ENCODE results near the gene FAM110D.

The FAM110D gene

GRCh38 chr1:26166719-26167281 is 7.9 kb downstream of the FAM110D start:
- H3K9me3 ChIP-seq (ENCODE audit: control insufficient read depth in 2 of 2, low read length in 2 of 2): no peaks in the 10 kb centered on the region
- no peak overlapping the region for H3K4me3 ChIP-seq (ENCODE audit: low read length in 2 of 2)
- H3K27ac ChIP-seq (ENCODE audit: low read length): no peak overlapping the region
- no peaks in the 10 kb centered on the region for H3K27me3 ChIP-seq (ENCODE audit: control insufficient read depth in 1 of 2, insufficient read depth in 2 of 2, low read length in 2 of 2)
- no peak overlapping the region for H3K9ac ChIP-seq (ENCODE audit: low read length in 2 of 2)
- peaks cover 0 to 2% of the 10 kb centered on the region in 2 donors for H3K36me3 ChIP-seq (ENCODE audit: control insufficient read depth in 2 of 2, insufficient read depth in 2 of 2, low read length in 2 of 2)
- peaks cover 29% of the 10 kb centered on the region for H3K4me1 ChIP-seq (ENCODE audit: control insufficient read depth, insufficient read depth, low read length)

GRCh38 chr1:26168410-26169197 is 9.7 kb downstream of the FAM110D start, which contains the start of gene C1orf232:
Gene C1orf232, minus strand, starts transcription at chr1:26168963. Its CDS starts 464 bp downstream, at chr1:26168499.
- Histone ChIP-seq H3K27ac (ENCODE audit: low read length) (peak within 1 kb of the TSS; percentile 64), H3K9ac (ENCODE audit: low read length in 2 of 2) (peak within 1 kb of the TSS; percentile 89 to 95), H3K4me1 (ENCODE audit: control insufficient read depth, insufficient read depth, low read length) (peaks cover 26% of the 10 kb centered on the region), H3K9me3 (ENCODE audit: control insufficient read depth in 2 of 2, low read length in 2 of 2) (no peaks in the 10 kb centered on the region), H3K27me3 (ENCODE audit: control insufficient read depth in 1 of 2, insufficient read depth in 2 of 2, low read length in 2 of 2) (no peaks in the 10 kb centered on the region), H3K36me3 (ENCODE audit: control insufficient read depth in 2 of 2, insufficient read depth in 2 of 2, low read length in 2 of 2) (peaks cover 0 to 2% of the 10 kb centered on the region in 2 donors), H3K4me3 (ENCODE audit: low read length in 2 of 2) (peak within 1 kb of the TSS; percentile 88 to 94)

- Histone ChIP-seq H3K4me1 (ENCODE audit: control insufficient read depth, insufficient read depth, low read length) (peaks cover 23% of the 10 kb centered on the region), H3K4me3 (ENCODE audit: low read length in 2 of 2) (peak overlapping the region; percentile 88 to 94), H3K36me3 (ENCODE audit: control insufficient read depth in 2 of 2, insufficient read depth in 2 of 2, low read length in 2 of 2) (peaks cover 0 to 2% of the 10 kb centered on the region in 2 donors), H3K9ac (ENCODE audit: low read length in 2 of 2) (peak overlapping the region; percentile 21 to 95), H3K27ac (ENCODE audit: low read length) (peak overlapping the region; percentile 64), H3K9me3 (ENCODE audit: control insufficient read depth in 2 of 2, low read length in 2 of 2) (no peaks in the 10 kb centered on the region), H3K27me3 (ENCODE audit: control insufficient read depth in 1 of 2, insufficient read depth in 2 of 2, low read length in 2 of 2) (no peaks in the 10 kb centered on the region)
Observed at GRCh38 chr1:26169198-26169554, 10.3 kb downstream of the FAM110D start.

- peaks cover 18% of the 10 kb centered on the region for H3K4me1 ChIP-seq (ENCODE audit: control insufficient read depth, insufficient read depth, low read length)
- peak within 1 kb of the TSS; percentile 88 to 94 for H3K4me3 ChIP-seq (ENCODE audit: low read length in 2 of 2)
- H3K36me3 ChIP-seq (ENCODE audit: control insufficient read depth in 2 of 2, insufficient read depth in 2 of 2, low read length in 2 of 2): peaks cover 0 to 2% of the 10 kb centered on the region in 2 donors
- H3K9ac ChIP-seq (ENCODE audit: low read length in 2 of 2): peak within 1 kb of the TSS; percentile 89 to 95
- H3K9me3 ChIP-seq (ENCODE audit: control insufficient read depth in 2 of 2, low read length in 2 of 2): no peaks in the 10 kb centered on the region
- H3K27ac ChIP-seq (ENCODE audit: low read length): peak within 1 kb of the TSS; percentile 64
- no peaks in the 10 kb centered on the region for H3K27me3 ChIP-seq (ENCODE audit: control insufficient read depth in 1 of 2, insufficient read depth in 2 of 2, low read length in 2 of 2)
Observed at GRCh38 chr1:26169669-26170471, 11.0 kb downstream of the FAM110D start, which contains the start of gene ZNF593. Gene ZNF593, plus strand, starts transcription at chr1:26169908. Its CDS starts 76 bp downstream, at chr1:26169984.

- Histone ChIP-seq H3K27me3 (ENCODE audit: control insufficient read depth in 1 of 2, insufficient read depth in 2 of 2, low read length in 2 of 2) (no peaks in the 10 kb centered on the region), H3K4me1 (ENCODE audit: control insufficient read depth, insufficient read depth, low read length) (peaks cover 18% of the 10 kb centered on the region), H3K9ac (ENCODE audit: low read length in 2 of 2) (peak overlapping the region; percentile 89 to 95), H3K27ac (ENCODE audit: low read length) (peak overlapping the region; percentile 64), H3K4me3 (ENCODE audit: low read length in 2 of 2) (peak overlapping the region; percentile 88 to 94), H3K36me3 (ENCODE audit: control insufficient read depth in 2 of 2, insufficient read depth in 2 of 2, low read length in 2 of 2) (peaks cover 0 to 2% of the 10 kb centered on the region in 2 donors), H3K9me3 (ENCODE audit: control insufficient read depth in 2 of 2, low read length in 2 of 2) (no peaks in the 10 kb centered on the region)
Observed at GRCh38 chr1:26170472-26170821, 11.6 kb downstream of the FAM110D start.

- no peak within 1 kb of the TSS for H3K27ac ChIP-seq (ENCODE audit: low read length)
- H3K4me3 ChIP-seq (ENCODE audit: low read length in 2 of 2): peak within 1 kb of the TSS; percentile 88 to 94
- no peaks in the 10 kb centered on the region for H3K9me3 ChIP-seq (ENCODE audit: control insufficient read depth in 2 of 2, low read length in 2 of 2)
- H3K4me1 ChIP-seq (ENCODE audit: control insufficient read depth, insufficient read depth, low read length): peaks cover 18% of the 10 kb centered on the region
- H3K36me3 ChIP-seq (ENCODE audit: control insufficient read depth in 2 of 2, insufficient read depth in 2 of 2, low read length in 2 of 2): peaks cover 0 to 2% of the 10 kb centered on the region in 2 donors
- no peaks in the 10 kb centered on the region for H3K27me3 ChIP-seq (ENCODE audit: control insufficient read depth in 1 of 2, insufficient read depth in 2 of 2, low read length in 2 of 2)
- peak within 1 kb of the TSS; percentile 89 to 95 for H3K9ac ChIP-seq (ENCODE audit: low read length in 2 of 2)
Observed at GRCh38 chr1:26171084-26172072, 12.5 kb downstream of the FAM110D start, which contains the start of gene ZNF593OS. Gene ZNF593OS, minus strand, starts transcription at chr1:26171832. Its CDS starts 171 bp downstream, at chr1:26171661.

- peaks cover 11% of the 10 kb centered on the region for H3K4me1 ChIP-seq (ENCODE audit: control insufficient read depth, insufficient read depth, low read length)
- no peaks in the 10 kb centered on the region for H3K27me3 ChIP-seq (ENCODE audit: control insufficient read depth in 1 of 2, insufficient read depth in 2 of 2, low read length in 2 of 2)
- peaks cover 0 to 2% of the 10 kb centered on the region in 2 donors for H3K36me3 ChIP-seq (ENCODE audit: control insufficient read depth in 2 of 2, insufficient read depth in 2 of 2, low read length in 2 of 2)
- no peak overlapping the region for H3K9ac ChIP-seq (ENCODE audit: low read length in 2 of 2)
- H3K27ac ChIP-seq (ENCODE audit: low read length): no peak overlapping the region
- no peaks in the 10 kb centered on the region for H3K9me3 ChIP-seq (ENCODE audit: control insufficient read depth in 2 of 2, low read length in 2 of 2)
- H3K4me3 ChIP-seq (ENCODE audit: low read length in 2 of 2): no peak overlapping the region
Observed at GRCh38 chr1:26175346-26175745, 16.5 kb downstream of the FAM110D start.

GRCh38 chr1:26177182-26177684 is 18.4 kb downstream of the FAM110D start, which contains the start of gene CNKSR1:
Gene CNKSR1, plus strand, starts transcription at chr1:26177491. Its CDS starts 57 bp downstream, at chr1:26177548.
- no peaks in the 10 kb centered on the region for H3K27me3 ChIP-seq (ENCODE audit: control insufficient read depth in 1 of 2, insufficient read depth in 2 of 2, low read length in 2 of 2)
- no peaks in the 10 kb centered on the region for H3K36me3 ChIP-seq (ENCODE audit: control insufficient read depth in 2 of 2, insufficient read depth in 2 of 2, low read length in 2 of 2)
- H3K9ac ChIP-seq (ENCODE audit: low read length in 2 of 2): no peak within 1 kb of the TSS
- H3K27ac ChIP-seq (ENCODE audit: low read length): no peak within 1 kb of the TSS
- no peak within 1 kb of the TSS for H3K4me3 ChIP-seq (ENCODE audit: low read length in 2 of 2)
- no peaks in the 10 kb centered on the region for H3K9me3 ChIP-seq (ENCODE audit: control insufficient read depth in 2 of 2, low read length in 2 of 2)
- no peaks in the 10 kb centered on the region for H3K4me1 ChIP-seq (ENCODE audit: control insufficient read depth, insufficient read depth, low read length)

GRCh38 chr1:26180010-26180506 is 21.2 kb downstream of the FAM110D start:
- Histone ChIP-seq H3K9ac (ENCODE audit: low read length in 2 of 2) (no peak overlapping the region), H3K4me1 (ENCODE audit: control insufficient read depth, insufficient read depth, low read length) (no peaks in the 10 kb centered on the region), H3K27me3 (ENCODE audit: control insufficient read depth in 1 of 2, insufficient read depth in 2 of 2, low read length in 2 of 2) (no peaks in the 10 kb centered on the region), H3K4me3 (ENCODE audit: low read length in 2 of 2) (no peak overlapping the region), H3K27ac (ENCODE audit: low read length) (no peak overlapping the region), H3K9me3 (ENCODE audit: control insufficient read depth in 2 of 2, low read length in 2 of 2) (no peaks in the 10 kb centered on the region), H3K36me3 (ENCODE audit: control insufficient read depth in 2 of 2, insufficient read depth in 2 of 2, low read length in 2 of 2) (no peaks in the 10 kb centered on the region)
